ENCODE data around the gene ZNF322. TPM values are rescaled to one million over a fixed set of nuclear protein-coding genes. Genes with fewer than 3 reads are reported as not detected.

Gene ZNF322
- total RNA-seq, 6 donors from 2014 or later: 9.1 to 27.3 (median 17.1) TPM

- peak; percentile 75 to 82 for ATAC-seq (ENCODE audit: low FRiP score in 2 of 2)
- H3K4me3 ChIP-seq: peak overlapping the region in 2 of 4 donors; percentile 34 to 38
- WGBS, 2 donors: 53 to 54% methylated on average over 7 of the region's 7 CpGs
Observed at GRCh38 chr6:26607434-26608230, 51.9 kb downstream of the ZNF322 start.

GRCh38 chr6:26604797-26605196, 54.7 kb downstream of the ZNF322 start:
- Histone ChIP-seq H3K36me3 (peaks cover 0 to 7% (median 4%) of the 10 kb centered on the region in 4 donors), H3K4me1 (peaks cover 0 to 5% (median 2%) of the 10 kb centered on the region in 4 donors), H3K4me3 (no peak overlapping the region), H3K9me3 (no peaks in the 10 kb centered on the region), H3K27me3 (no peaks in the 10 kb centered on the region), H3K27ac (no peak overlapping the region)
- 66 to 77% methylated on average over 3 of the region's 3 CpGs for WGBS, 2 donors
- TF ChIP-seq EP300 (IDR thresholded peaks at IDR 0.05) (no peak), POLR2AphosphoS5 (IDR thresholded peaks at IDR 0.05) (no peak)
- no peak for ATAC-seq (ENCODE audit: low FRiP score in 2 of 2)
- DNase-seq: no peak

More at GRCh38 chr6:26607434-26608230, 51.9 kb downstream of the ZNF322 start:
- H3K9me3 ChIP-seq: no peaks in the 10 kb centered on the region
- TF ChIP-seq POLR2A (IDR thresholded peaks at IDR 0.05) (no peak), CTCF (IDR thresholded peaks at IDR 0.05) (peak in 5 of 6 experiments; percentile 49 to 66 (median 56))
- H3K27ac ChIP-seq: no peak overlapping the region
- H3K36me3 ChIP-seq: no peaks in the 10 kb centered on the region
- DNase-seq: peak in 1 of 2 donors; percentile 25
- H3K4me1 ChIP-seq: peaks cover 0 to 5% (median 2%) of the 10 kb centered on the region in 4 donors
- no peaks in the 10 kb centered on the region for H3K27me3 ChIP-seq

GRCh38 chr6:26604026-26604425, 55.5 kb downstream of the ZNF322 start:
- TF ChIP-seq POLR2AphosphoS5 (IDR thresholded peaks at IDR 0.05): no peak
- no peak for TF ChIP-seq EP300 (IDR thresholded peaks at IDR 0.05)
- no peak for TF ChIP-seq POLR2A (IDR thresholded peaks at IDR 0.05)
- no peak for TF ChIP-seq CTCF (IDR thresholded peaks at IDR 0.05)
- Histone ChIP-seq H3K4me1 (peaks cover 0 to 5% (median 2%) of the 10 kb centered on the region in 4 donors), H3K4me3 (no peak overlapping the region), H3K27ac (no peak overlapping the region), H3K9me3 (no peaks in the 10 kb centered on the region), H3K36me3 (peaks cover 4 to 15% (median 10%) of the 10 kb centered on the region in 4 donors), H3K27me3 (no peaks in the 10 kb centered on the region)
- ATAC-seq (ENCODE audit: low FRiP score in 2 of 2): no peak
- 66 to 73% methylated on average over 3 of the region's 3 CpGs for WGBS, 2 donors
- no peak for DNase-seq

- WGBS, 2 donors: 85 to 94% methylated on average over 3 of the region's 3 CpGs
- Histone ChIP-seq H3K36me3 (peaks cover 4 to 27% (median 20%) of the 10 kb centered on the region in 4 donors), H3K9me3 (no peaks in the 10 kb centered on the region), H3K27me3 (no peaks in the 10 kb centered on the region), H3K4me3 (no peak overlapping the region), H3K27ac (no peak overlapping the region), H3K4me1 (peaks cover 8 to 15% (median 9%) of the 10 kb centered on the region in 4 donors)
- no peak for ATAC-seq (ENCODE audit: low FRiP score in 2 of 2)
- DNase-seq: no peak
- TF ChIP-seq POLR2A (IDR thresholded peaks at IDR 0.05) (no peak), CTCF (IDR thresholded peaks at IDR 0.05) (no peak), POLR2AphosphoS5 (IDR thresholded peaks at IDR 0.05) (no peak), EP300 (IDR thresholded peaks at IDR 0.05) (no peak)
Observed at GRCh38 chr6:26602262-26602661, 57.3 kb downstream of the ZNF322 start.

GRCh38 chr6:26600759-26601158, 58.8 kb downstream of the ZNF322 start:
- Histone ChIP-seq H3K4me3 (no peak overlapping the region), H3K4me1 (peaks cover 8 to 21% (median 13%) of the 10 kb centered on the region in 4 donors), H3K9me3 (no peaks in the 10 kb centered on the region), H3K27me3 (no peaks in the 10 kb centered on the region), H3K27ac (no peak overlapping the region), H3K36me3 (peaks cover 4 to 27% (median 20%) of the 10 kb centered on the region in 4 donors)
- TF ChIP-seq CTCF (IDR thresholded peaks at IDR 0.05): no peak
- no peak for TF ChIP-seq POLR2AphosphoS5 (IDR thresholded peaks at IDR 0.05)
- no peak for TF ChIP-seq EP300 (IDR thresholded peaks at IDR 0.05)
- TF ChIP-seq POLR2A (IDR thresholded peaks at IDR 0.05): no peak
- no peak for ATAC-seq (ENCODE audit: low FRiP score in 2 of 2)
- no peak for DNase-seq
